AG09309 (cell line): Measurements from ENCODE around the gene CIDEA.
A peak's percentile ranks its signal among the peaks of the same experiment; 100 is the strongest.

Experiments used
- DNase-seq: peaks from one replicate; pipeline ENCODE4 v3.0.0-alpha.2; 2010; ENCODE audit warnings: low read depth
- H3K4me3 ChIP-seq: 2 replicates; pipeline ENCODE4 v1.5.1; 2011; ENCODE audit warnings: mild to moderate bottlenecking, low read depth, low read length, moderate library complexity; ENCODE audit not compliant: control insufficient read depth
- TF ChIP-seq, protein P1 (sequence below): IDR thresholded peaks from 2 replicates; pipeline ENCODE4 v1.5.1; 2011; ENCODE audit warnings: mild to moderate bottlenecking, low read depth, low read length, inconsistent platforms; ENCODE audit not compliant: insufficient read depth, control insufficient read depth; ENCODE audit errors: missing control alignments

The CIDEA gene

DNA sequence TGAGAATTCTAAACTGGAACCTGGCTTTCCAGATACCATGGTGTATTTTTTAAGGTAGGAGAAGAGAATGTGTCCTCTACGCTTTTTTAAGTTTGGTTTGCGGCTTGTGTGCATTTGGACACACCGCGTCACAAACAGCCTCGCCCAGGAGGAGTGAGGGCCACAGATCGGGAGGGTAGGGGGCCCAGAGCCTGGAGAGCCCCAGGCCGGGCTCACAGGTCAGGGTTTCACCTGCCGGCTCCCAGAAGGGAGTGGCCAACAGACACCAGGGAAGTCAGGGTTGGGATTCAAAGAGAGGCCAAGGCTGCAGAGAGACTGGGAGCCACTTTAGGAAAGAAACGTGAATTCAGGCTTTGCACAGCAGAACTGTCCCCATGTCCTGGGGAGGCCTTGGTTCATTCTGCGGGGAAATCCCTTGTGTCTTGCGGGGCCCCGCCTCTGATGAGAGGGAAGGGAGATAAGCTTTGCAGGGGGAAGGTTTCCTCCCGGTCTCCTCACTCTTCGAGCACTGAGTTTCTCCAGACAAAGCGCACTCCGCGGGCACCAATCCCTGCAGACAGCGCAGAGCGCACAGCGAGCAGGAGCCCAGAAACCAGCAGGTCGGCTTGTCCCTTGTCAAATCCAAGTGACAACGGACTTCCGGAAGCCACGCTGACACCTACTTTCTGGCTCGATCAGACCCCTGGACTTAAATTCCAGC lies 51.9 kb downstream of the CIDEA start:
- TF ChIP-seq, protein P1, sequence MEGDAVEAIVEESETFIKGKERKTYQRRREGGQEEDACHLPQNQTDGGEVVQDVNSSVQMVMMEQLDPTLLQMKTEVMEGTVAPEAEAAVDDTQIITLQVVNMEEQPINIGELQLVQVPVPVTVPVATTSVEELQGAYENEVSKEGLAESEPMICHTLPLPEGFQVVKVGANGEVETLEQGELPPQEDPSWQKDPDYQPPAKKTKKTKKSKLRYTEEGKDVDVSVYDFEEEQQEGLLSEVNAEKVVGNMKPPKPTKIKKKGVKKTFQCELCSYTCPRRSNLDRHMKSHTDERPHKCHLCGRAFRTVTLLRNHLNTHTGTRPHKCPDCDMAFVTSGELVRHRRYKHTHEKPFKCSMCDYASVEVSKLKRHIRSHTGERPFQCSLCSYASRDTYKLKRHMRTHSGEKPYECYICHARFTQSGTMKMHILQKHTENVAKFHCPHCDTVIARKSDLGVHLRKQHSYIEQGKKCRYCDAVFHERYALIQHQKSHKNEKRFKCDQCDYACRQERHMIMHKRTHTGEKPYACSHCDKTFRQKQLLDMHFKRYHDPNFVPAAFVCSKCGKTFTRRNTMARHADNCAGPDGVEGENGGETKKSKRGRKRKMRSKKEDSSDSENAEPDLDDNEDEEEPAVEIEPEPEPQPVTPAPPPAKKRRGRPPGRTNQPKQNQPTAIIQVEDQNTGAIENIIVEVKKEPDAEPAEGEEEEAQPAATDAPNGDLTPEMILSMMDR: no peak
- peak overlapping the region; percentile 72 for H3K4me3 ChIP-seq
- no peak for DNase-seq

DNA sequence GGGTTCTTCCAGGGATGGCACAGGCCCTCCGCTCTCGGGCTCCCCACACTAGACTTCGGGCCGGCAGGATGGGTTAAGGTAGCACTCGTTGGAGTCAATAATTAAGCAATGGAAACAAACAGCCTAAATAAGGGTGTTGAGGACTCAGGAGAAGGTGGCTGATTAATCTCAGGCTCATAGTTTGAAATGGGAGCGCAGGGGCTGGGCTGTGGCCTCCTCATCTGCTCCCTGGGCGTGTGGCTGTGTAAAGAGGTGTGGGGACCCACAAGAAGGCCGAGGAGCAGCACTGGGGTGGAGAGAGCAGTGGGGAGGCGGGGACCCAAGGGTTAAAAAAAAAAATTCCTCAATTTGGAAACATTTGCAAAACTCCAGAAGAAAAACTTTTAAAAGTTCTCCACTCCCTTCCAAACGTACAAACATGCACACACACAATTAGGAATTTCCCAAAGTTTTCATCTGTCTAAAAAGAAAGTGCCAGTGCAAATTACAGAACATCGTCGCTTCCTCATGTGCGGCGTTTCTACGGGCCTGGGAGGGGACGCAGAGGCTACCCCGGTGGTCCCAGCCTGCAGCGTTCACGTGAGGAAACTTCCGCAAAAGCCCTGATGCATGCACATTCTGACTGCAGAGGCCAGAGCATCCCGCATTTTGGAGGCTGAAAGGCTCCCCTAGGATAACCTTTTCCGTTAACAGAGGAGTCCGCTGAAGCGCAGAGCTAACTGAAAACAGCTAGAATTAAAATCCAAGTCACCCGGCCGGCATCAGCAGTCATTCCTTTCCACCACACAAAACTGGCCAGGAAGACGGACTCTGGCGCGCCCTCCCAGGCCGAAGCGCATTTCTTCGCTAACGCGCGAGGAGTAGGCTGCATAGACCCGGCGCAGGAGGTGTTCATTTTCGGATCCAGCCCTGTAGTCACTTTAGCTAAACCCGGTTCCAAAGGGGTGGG lies 52.9 kb downstream of the CIDEA start:
- peak; percentile 41 for DNase-seq
- peak overlapping the region; percentile 72 for H3K4me3 ChIP-seq
- TF ChIP-seq, protein P1: peak; percentile 33

DNA sequence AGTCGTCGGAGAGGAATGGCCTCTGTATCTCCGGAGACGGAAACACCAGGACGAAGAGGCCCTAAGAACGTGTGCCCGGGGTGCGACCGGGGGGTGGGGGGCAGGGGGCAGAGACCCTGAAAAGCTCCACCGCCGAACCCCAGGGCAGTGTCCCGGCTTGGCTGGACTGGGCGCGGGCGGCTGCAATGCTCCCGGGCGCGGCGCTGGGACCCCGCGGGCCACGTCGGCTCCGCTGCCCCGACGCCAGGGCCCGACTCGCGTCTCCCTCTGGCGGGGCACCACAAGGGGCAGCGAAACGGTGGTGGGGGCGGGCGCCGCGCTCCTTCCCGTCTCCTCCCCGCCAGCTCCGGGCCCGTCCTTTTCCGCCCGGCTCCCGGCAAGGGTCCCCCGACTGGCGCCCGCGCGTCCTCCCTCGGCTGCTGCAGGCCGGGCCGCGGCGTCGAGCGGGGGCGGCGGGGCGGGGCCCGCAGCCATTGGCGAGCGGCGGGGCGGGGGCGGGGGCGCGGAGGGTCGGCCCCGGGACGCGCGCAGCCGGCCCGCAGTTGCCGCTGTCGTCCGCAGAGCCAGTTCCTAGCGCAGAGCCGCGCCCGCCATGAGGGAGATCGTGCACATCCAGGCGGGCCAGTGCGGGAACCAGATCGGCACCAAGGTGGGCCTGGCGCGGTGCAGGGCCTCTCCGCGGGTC lies 53.7 kb downstream of the CIDEA start, which contains the start of gene TUBB6:
TSS of gene TUBB6 (plus strand) at position 541 of the 685 bp plus-strand sequence. CDS start at position 593, 52 bp downstream.
- DNase-seq: no peak
- peak within 1 kb of the TSS; percentile 74 for H3K4me3 ChIP-seq
- TF ChIP-seq, protein P1: no peak

DNA sequence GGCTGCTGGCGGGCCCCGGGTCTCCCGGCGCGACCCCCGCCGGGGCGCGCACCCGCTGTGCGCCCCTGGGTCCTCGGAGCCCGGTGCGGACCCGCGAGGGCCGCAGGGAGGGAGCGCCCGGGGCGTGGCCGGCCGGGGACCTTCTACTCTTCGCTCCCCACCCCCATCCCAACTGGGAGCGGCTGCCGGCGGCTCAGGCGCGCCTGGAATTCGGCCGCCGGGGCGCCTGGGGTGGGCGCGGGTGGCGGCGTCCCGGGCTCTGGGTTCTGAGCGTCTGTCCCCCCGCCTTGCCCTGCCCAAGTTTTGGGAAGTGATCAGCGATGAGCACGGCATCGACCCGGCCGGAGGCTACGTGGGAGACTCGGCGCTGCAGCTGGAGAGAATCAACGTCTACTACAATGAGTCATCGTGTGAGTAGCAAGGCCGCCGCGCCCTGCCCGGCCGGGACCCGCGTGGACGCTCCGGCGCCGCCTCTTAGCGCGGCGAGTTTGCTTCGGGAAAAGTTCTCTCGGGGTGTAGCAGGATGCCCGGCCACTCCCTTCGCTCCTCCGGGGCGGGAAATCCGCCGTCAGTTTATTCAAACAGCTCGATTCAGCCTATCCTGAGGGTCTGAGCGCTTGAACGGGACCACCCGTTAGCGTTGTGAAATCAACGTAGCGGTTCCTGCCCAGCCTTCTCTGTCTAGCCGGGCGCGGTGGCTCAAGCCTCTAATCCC lies 54.4 kb downstream of the CIDEA start:
- H3K4me3 ChIP-seq: peak overlapping the region; percentile 74
- peak; percentile 67 for DNase-seq
- TF ChIP-seq, protein P1: no peak

DNA sequence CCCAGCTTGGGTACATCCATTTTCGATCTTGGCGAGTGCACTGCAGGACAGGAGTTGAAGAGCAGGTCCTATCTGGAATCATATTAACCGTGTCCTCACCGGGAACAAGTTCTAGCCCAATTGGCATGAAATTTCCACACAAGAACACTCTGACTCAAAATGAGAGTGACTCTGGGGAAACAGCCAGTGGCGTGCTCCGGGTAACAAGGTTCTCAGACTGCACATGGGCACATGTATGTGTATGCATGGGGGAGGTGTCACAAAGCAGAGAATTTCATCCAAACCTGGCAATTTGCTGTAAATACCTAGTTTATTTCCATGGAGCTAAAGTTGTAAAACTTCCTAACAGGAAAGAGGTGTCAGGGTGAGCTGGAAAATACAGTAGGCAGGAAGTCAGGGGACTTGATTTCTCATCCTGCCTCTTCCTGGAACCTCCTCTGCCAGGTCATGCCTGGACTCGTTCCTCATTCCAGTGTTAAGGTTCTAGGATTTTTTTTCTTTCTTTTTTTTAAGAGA lies 55.6 kb downstream of the CIDEA start:
- DNase-seq: no peak
- TF ChIP-seq, protein P1: no peak
- peak overlapping the region; percentile 74 for H3K4me3 ChIP-seq

DNA sequence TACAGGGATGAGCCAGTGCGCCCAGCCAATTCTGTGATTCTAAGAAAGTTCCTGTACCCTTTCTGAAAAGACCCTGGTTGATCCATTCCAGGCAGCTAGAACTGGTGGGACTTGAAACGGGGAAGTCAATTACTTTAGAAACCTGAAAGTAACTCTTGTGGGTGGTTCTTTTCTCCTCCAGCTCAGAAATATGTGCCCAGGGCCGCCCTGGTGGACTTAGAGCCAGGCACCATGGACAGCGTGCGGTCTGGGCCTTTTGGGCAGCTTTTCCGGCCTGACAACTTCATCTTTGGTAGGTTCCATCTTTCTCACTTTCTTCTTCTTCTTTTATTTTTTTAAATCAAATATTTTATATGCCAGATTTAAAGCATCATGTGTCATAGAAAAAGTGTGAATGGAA lies 56.6 kb downstream of the CIDEA start:
- no peak overlapping the region; the same call in 1 of the 2 replicates for H3K4me3 ChIP-seq
- TF ChIP-seq, protein P1: no peak
- no peak for DNase-seq
